ENCODE results near the gene ATP7A.
"Not testable (repeated sequence)": the region's sequence is repeated elsewhere in the genome, so short reads cannot be mapped to it uniquely, and the experiment has no call there.

The ATP7A gene

GRCh38 chrX:77910108-77910840, at the start of gene ATP7A:
ATP7A (plus strand) TSS chrX:77910693; CDS start chrX:77971642, 60,949 bp downstream.
- peak within 1 kb of the TSS; percentile 75 for H3K4me3 ChIP-seq (ENCODE audit: control insufficient read depth, low read depth, low read length)
- TF ChIP-seq CTCF (conservative IDR thresholded peaks at IDR 0.05; ENCODE audit: control insufficient read depth, insufficient read depth, low read depth, low read length) = peak; percentile 43
- peak; percentile 80 for DNase-seq (ENCODE audit: low read depth)

- H3K4me3 ChIP-seq (ENCODE audit: control insufficient read depth, low read depth, low read length) = no peak overlapping the region
- TF ChIP-seq CTCF (conservative IDR thresholded peaks at IDR 0.05; ENCODE audit: control insufficient read depth, insufficient read depth, low read depth, low read length) = no peak
- no peak for DNase-seq (ENCODE audit: low read depth)
Observed at GRCh38 chrX:77875372-77875771, 35.1 kb upstream of the ATP7A start.

- H3K4me3 ChIP-seq (ENCODE audit: control insufficient read depth, low read depth, low read length); DNase-seq (ENCODE audit: low read depth): not testable (repeated sequence)
Observed at GRCh38 chrX:77881418-77881817, 29.1 kb upstream of the ATP7A start.

GRCh38 chrX:77892887-77893286, 17.6 kb upstream of the ATP7A start:
- no peak for TF ChIP-seq CTCF (conservative IDR thresholded peaks at IDR 0.05; ENCODE audit: control insufficient read depth, insufficient read depth, low read depth, low read length)
- no peak overlapping the region for H3K4me3 ChIP-seq (ENCODE audit: control insufficient read depth, low read depth, low read length)
- no peak for DNase-seq (ENCODE audit: low read depth)

GRCh38 chrX:77893713-77894112, 16.8 kb upstream of the ATP7A start:
- no peak overlapping the region for H3K4me3 ChIP-seq (ENCODE audit: control insufficient read depth, low read depth, low read length)
- DNase-seq (ENCODE audit: low read depth) = no peak
- no peak for TF ChIP-seq CTCF (conservative IDR thresholded peaks at IDR 0.05; ENCODE audit: control insufficient read depth, insufficient read depth, low read depth, low read length)

GRCh38 chrX:77894921-77895886, 15.3 kb upstream of the ATP7A start, which contains the start of gene MAGT1:
MAGT1 (minus strand) TSS chrX:77895435; CDS start chrX:77895410, 25 bp downstream.
- peak; percentile 95 for DNase-seq (ENCODE audit: low read depth)
- peak within 1 kb of the TSS; percentile 85 for H3K4me3 ChIP-seq (ENCODE audit: control insufficient read depth, low read depth, low read length)
- no peak for TF ChIP-seq CTCF (conservative IDR thresholded peaks at IDR 0.05; ENCODE audit: control insufficient read depth, insufficient read depth, low read depth, low read length)

Data from fibroblast of mammary gland (primary cell).